Spleen (tissue), 11 donors: Measurements from ENCODE around the gene SAFB2. TPM values are rescaled to one million over a fixed set of nuclear protein-coding genes. Genes with fewer than 3 reads are reported as not detected.

Source experiments
- DNase-seq: peaks from one replicate; pipeline ENCODE4 v3.0.0-alpha.2; 2020
- H3K27ac ChIP-seq, 8 donors: fragments of 200-600 bp; sonication (generic) in 7 of 8; 1 replicate in 4 of 8; 2 replicates in 4 of 8; pipeline versions ENCODE4 v1.5.0 to v1.8.0; 2016 to 2021; ENCODE audit warnings: inconsistent platforms in 4 of 8, mild to moderate bottlenecking in 4 of 8, moderate library complexity in 1 of 8
- H3K27me3 ChIP-seq, 7 donors: fragments of 200-600 bp; sonication (generic) in 6 of 7; replicated peaks in 1 of 7; 1 replicate in 4 of 7; 2 replicates in 3 of 7; pipeline versions ENCODE4 v1.5.0 to v1.8.0; 2016 to 2021; ENCODE audit warnings: inconsistent platforms in 3 of 7, mild to moderate bottlenecking in 1 of 7
- H3K36me3 ChIP-seq, 6 donors: fragments of 200-600 bp; sonication (generic) in 5 of 6; 1 replicate in 4 of 6; 2 replicates in 2 of 6; pipeline versions ENCODE4 v1.5.0 to v1.8.0; 2016 to 2021; ENCODE audit warnings: inconsistent platforms in 2 of 6
- H3K4me1 ChIP-seq, 6 donors: fragments of 200-600 bp; sonication (generic) in 5 of 6; 1 replicate in 3 of 6; 2 replicates in 3 of 6; pipeline versions ENCODE4 v1.5.0 to v1.8.0; 2016 to 2021; ENCODE audit warnings: inconsistent platforms in 3 of 6
- H3K4me3 ChIP-seq, 8 donors: fragments of 200-600 bp; sonication (generic) in 7 of 8; 1 replicate in 4 of 8; 2 replicates in 4 of 8; pipeline versions ENCODE4 v1.5.0 to v1.8.0; 2016 to 2021; ENCODE audit warnings: inconsistent platforms in 4 of 8, mild to moderate bottlenecking in 4 of 8, moderate library complexity in 2 of 8
- H3K9me3 ChIP-seq, 8 donors: fragments of 200-600 bp; sonication (generic) in 7 of 8; 1 replicate in 4 of 8; 2 replicates in 4 of 8; pipeline versions ENCODE4 v1.5.0 to v1.8.0; 2016 to 2021; ENCODE audit warnings: inconsistent platforms in 4 of 8
- POLR2A ChIP-seq, 3 donors: fragments of 450-650 bp; IDR thresholded peaks; one replicate each; pipeline ENCODE4 v1.5.1; 2017; ENCODE audit warnings: antibody characterized with exemption in 3 of 3, mild to moderate bottlenecking in 1 of 3
- POLR2AphosphoS5 ChIP-seq, 3 donors: sonication (generic); formaldehyde crosslinking; IDR thresholded peaks; one replicate each; pipeline ENCODE4 v1.5.1; 2017; ENCODE audit warnings: antibody characterized with exemption in 3 of 3
- WGBS, 5 donors: extraction: QIAGEN DNeasy Blood & Tissue Kit in 3 of 5; methylation state at CpG; one replicate each; pipeline versions ENCODE4 v1.1.5 to v1.1.7; 2013 to 2018; 5-methylcytosine and 5-hydroxymethylcytosine counted together
- intact Hi-C: fragments of 100-400 bp; cut with DNase I; formaldehyde crosslinking; loops from one replicate; pipeline ENCODE4 v1.15.0; 2023; ENCODE audit warnings: low total_unique reads
- polyA plus RNA-seq, 3 donors: library from polyadenylated mRNA; stranded (reverse); fragments of 200-250 nt; gene quantifications; one replicate each; pipeline ENCODE4 v1.2.1, GENCODE V29; 2013
- total RNA-seq, 7 donors: library from RNA; depleted of rRNA in 3 of 7; stranded (reverse); fragments of >200 nt in 3 of 7; fragmentation: NEBNext Ultra II Directional in 4 of 7; extraction: Animal tissue kit (Norgen Biotek cat#: 25700) in 4 of 7; gene quantifications; one replicate each; pipeline versions ENCODE4 v1.1.0 to v1.2.1, GENCODE V29; 2016 to 2021
- TF ChIP-seq, protein P1 (sequence below), 11 experiments: fragments of 200-600 bp in 7 of 11; fragments of 450-650 bp in 4 of 11; sonication (generic) in 4 of 11; IDR thresholded peaks in 8 of 11; conservative IDR thresholded peaks in 3 of 11; 1 replicate in 7 of 11; 2 replicates in 4 of 11; pipeline versions ENCODE4 v1.4.0 to v1.8.0; 2016 to 2021; ENCODE audit warnings: antibody characterized with exemption in 11 of 11, inconsistent platforms in 4 of 11, mild to moderate bottlenecking in 1 of 11
- donor health status: healthy with polysubstance abuse.
- donor health status: DM: no; HTN: no; CAD: no; lungs with moderate emphysema.
- donor health status: DM: no; HTN: no; CAD: no.
- donor health status: Bipolar disorder and iron deficiency.
- donor health status: healthy.
- donor health status: DM: no; HTN: no; CAD: no.
- donor health status: DM: yes; HTN: yes; CAD: no.

SAFB2 gene
- total and polyA plus RNA-seq, 10 donors, result 34.8 to 146 (median 110) TPM

DNA sequence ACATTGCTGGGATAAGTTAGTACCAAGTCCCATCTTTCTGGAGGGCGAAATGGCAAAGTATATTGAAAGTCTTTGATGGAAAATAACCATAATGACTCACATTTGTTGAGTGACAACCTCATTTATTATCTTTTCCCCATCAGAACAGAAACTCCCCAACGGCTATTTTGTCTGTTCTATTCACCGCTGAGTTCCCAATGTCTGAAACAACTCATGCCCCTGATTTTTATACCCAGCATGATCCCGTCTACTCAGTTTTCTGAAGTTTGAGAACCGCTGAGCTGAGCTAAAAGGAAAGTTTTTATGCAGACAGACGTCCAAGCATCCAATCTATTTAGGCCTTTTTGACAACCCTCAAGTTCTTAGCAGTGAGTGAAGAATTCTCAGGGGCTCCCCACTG lies 47.0 kb downstream of the SAFB2 start:
- no peak overlapping the region for H3K4me3 ChIP-seq
- no peak for TF ChIP-seq POLR2A (IDR thresholded peaks at IDR 0.05)
- TF ChIP-seq POLR2AphosphoS5 (IDR thresholded peaks at IDR 0.05), result no peak
- TF ChIP-seq, protein P1, sequence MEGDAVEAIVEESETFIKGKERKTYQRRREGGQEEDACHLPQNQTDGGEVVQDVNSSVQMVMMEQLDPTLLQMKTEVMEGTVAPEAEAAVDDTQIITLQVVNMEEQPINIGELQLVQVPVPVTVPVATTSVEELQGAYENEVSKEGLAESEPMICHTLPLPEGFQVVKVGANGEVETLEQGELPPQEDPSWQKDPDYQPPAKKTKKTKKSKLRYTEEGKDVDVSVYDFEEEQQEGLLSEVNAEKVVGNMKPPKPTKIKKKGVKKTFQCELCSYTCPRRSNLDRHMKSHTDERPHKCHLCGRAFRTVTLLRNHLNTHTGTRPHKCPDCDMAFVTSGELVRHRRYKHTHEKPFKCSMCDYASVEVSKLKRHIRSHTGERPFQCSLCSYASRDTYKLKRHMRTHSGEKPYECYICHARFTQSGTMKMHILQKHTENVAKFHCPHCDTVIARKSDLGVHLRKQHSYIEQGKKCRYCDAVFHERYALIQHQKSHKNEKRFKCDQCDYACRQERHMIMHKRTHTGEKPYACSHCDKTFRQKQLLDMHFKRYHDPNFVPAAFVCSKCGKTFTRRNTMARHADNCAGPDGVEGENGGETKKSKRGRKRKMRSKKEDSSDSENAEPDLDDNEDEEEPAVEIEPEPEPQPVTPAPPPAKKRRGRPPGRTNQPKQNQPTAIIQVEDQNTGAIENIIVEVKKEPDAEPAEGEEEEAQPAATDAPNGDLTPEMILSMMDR (IDR thresholded peaks at IDR 0.05 in 8 of 11, conservative IDR thresholded peaks at IDR 0.05 in 3 of 11), result no peak
- H3K27me3 ChIP-seq, result no peaks in the 10 kb centered on the region
- peaks cover 0 to 11% (median 7%) of the 10 kb centered on the region in 6 donors for H3K4me1 ChIP-seq
- intact Hi-C loops, result loop anchor here (5.0 kb wide), 1 partner anchor 528 kb away; no protein-coding TSS in a partner anchor
- peaks cover 0 to 8% (median 0%) of the 10 kb centered on the region in 6 donors for H3K36me3 ChIP-seq
- H3K9me3 ChIP-seq, result peaks cover 0 to 13% (median 0%) of the 10 kb centered on the region in 8 donors
- 78 to 89% (median 88%) methylated on average over 6 of the region's 6 CpGs for WGBS, 5 donors
- no peak for DNase-seq
- H3K27ac ChIP-seq, result no peak overlapping the region

DNA sequence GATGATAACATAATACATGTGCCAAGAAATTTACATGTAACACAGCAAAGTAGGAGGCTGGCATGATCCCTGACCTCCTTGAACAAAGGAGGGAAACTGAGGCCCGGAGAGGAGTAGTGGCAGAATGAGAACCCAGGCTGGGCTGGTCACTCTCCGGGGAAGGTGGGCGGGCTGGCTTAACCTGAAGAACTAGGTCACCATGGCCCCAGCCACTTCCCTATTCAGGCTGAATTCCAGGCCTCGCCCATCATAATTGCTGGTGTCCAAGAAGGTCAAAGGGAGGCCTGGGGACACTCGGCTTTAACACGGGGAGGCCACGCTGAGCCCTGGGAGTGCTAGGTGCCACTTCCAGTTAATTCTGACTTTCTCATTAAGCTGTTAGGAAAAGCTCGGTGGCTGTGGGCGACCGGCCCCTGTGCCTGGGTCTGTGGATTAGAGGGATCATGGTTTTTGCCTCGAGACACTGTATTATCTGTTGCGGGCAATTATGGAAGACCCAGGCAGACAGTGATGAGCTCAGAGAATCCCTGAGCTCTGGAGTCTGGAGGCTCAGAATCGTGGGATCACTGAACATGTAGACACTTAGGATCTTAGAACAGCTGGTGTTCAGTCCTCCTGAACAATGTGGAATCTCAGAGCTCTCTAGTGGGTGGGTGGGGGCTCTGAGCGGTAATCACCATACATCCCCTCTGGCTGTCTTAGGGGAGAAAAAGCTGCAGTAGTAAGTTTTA lies 49.9 kb downstream of the SAFB2 start:
- intact Hi-C loops, result no loop called here
- TF ChIP-seq POLR2AphosphoS5 (IDR thresholded peaks at IDR 0.05) (no peak), POLR2A (IDR thresholded peaks at IDR 0.05) (no peak)
- TF ChIP-seq, protein P1 (IDR thresholded peaks at IDR 0.05 in 8 of 11, conservative IDR thresholded peaks at IDR 0.05 in 3 of 11), result no peak
- WGBS, 5 donors, result 78 to 88% (median 83%) methylated on average over 14 of the region's 14 CpGs
- Histone ChIP-seq H3K27me3 (peaks cover 0 to 19% (median 9%) of the 10 kb centered on the region in 7 donors), H3K27ac (no peak overlapping the region), H3K4me3 (no peak overlapping the region), H3K4me1 (peaks cover 0 to 4% (median 0%) of the 10 kb centered on the region in 6 donors), H3K9me3 (peaks cover 0 to 13% (median 0%) of the 10 kb centered on the region in 8 donors), H3K36me3 (no peaks in the 10 kb centered on the region)
- no peak for DNase-seq

DNA sequence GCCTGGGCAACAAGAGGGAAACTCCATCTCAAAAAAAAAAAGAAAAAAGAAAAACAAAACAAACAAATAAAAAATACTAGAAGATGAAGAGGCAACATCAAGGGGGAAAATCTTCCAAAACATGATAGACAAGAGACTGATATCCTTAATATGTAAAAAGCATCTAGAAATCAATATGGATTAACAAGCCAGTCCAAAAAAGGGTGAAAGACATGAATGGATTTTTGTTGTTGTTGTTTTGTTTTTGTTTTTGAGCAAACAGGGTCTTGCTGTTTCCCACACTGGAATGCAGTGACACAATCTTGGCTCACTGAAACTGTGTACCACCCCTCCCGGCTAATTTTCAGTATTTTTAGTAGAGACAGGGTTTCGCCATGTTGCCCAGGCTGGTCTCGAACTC lies 50.8 kb downstream of the SAFB2 start:
- no peak overlapping the region for H3K4me3 ChIP-seq
- peaks cover 0 to 13% (median 0%) of the 10 kb centered on the region in 8 donors for H3K9me3 ChIP-seq
- H3K27me3 ChIP-seq, result peaks cover 0 to 28% (median 16%) of the 10 kb centered on the region in 7 donors
- intact Hi-C loops, result no loop called here
- no peak for TF ChIP-seq POLR2A (IDR thresholded peaks at IDR 0.05)
- TF ChIP-seq, protein P1 (IDR thresholded peaks at IDR 0.05 in 8 of 11, conservative IDR thresholded peaks at IDR 0.05 in 3 of 11), result no peak
- TF ChIP-seq POLR2AphosphoS5 (IDR thresholded peaks at IDR 0.05), result no peak
- H3K27ac ChIP-seq, result no peak overlapping the region
- WGBS, 5 donors, result 93 to 100% (median 96%) methylated on average over 3 of the region's 3 CpGs
- H3K4me1 ChIP-seq, result peaks cover 0 to 5% (median 0%) of the 10 kb centered on the region in 6 donors
- H3K36me3 ChIP-seq, result no peaks in the 10 kb centered on the region
- DNase-seq, result no peak

DNA sequence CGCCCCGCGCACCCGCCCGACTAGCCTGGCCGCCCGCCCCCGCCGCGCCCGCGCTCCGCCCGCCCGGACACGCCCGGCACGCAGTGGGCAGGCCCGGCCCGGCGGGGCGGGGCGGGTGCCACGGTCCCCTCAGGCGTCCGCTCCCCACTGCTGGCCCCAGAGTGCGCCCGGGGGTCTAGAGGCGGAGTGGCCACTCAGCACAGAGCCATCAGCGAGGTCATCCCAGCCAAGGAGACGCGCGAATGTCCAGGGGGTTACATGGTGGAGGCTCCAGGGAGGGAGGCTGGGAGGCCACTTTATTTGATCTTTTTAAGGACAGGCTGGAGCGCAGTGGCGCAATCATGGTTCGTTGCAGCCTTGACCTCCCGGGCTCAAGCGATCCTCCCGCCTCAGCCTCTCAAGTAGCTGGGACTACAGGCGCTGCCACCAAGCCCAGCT lies 54.6 kb downstream of the SAFB2 start:
- Histone ChIP-seq H3K9me3 (peaks cover 0 to 9% (median 0%) of the 10 kb centered on the region in 8 donors), H3K4me1 (peaks cover 0 to 5% (median 0%) of the 10 kb centered on the region in 6 donors), H3K27ac (no peak overlapping the region), H3K4me3 (peak overlapping the region in 1 of 8 donors; percentile 19), H3K36me3 (no peaks in the 10 kb centered on the region), H3K27me3 (peaks cover 0 to 66% (median 20%) of the 10 kb centered on the region in 7 donors)
- 21 to 57% (median 28%) methylated on average over 7 to 40 of the region's 40 CpGs for WGBS, 5 donors
- TF ChIP-seq POLR2AphosphoS5 (IDR thresholded peaks at IDR 0.05), result no peak
- TF ChIP-seq, protein P1 (IDR thresholded peaks at IDR 0.05 in 8 of 11, conservative IDR thresholded peaks at IDR 0.05 in 3 of 11), result no peak
- no peak for TF ChIP-seq POLR2A (IDR thresholded peaks at IDR 0.05)
- intact Hi-C loops, result no loop called here
- DNase-seq, result no peak
